Caco-2 (cell line): ENCODE measurements around the gene PLK1. TPM values are rescaled to one million over a fixed set of nuclear protein-coding genes. Genes with fewer than 3 reads are reported as not detected.
A peak's percentile ranks its signal among the peaks of the same experiment; 100 is the strongest.

Source experiments
- BruUV-seq: library from RNA; stranded (reverse); fragments of 400-500 nt; replicated peaks from 2 replicates; lab custom pipeline; 2021; lab: Mats Ljungman, UMichigan
- CTCF ChIA-PET: fragments of 300-600 bp; sonication (Branson Sonifier 250); formaldehyde crosslinking; loops from one replicate; lab custom pipeline; 2022; ENCODE audit warnings: antibody characterized with exemption; lab: Charles Lee
- POLR2A ChIA-PET: fragments of 300-600 bp; sonication (Branson Sonifier 250); formaldehyde crosslinking; loops from one replicate; lab custom pipeline; 2022; ENCODE audit warnings: antibody characterized with exemption; lab: Charles Lee
- DNase-seq, 2 experiments: peaks; one replicate each; pipeline versions ENCODE4 v3.0.0 to v3.0.0-alpha.2; 2020 to 2022
- H3K27me3 ChIP-seq: replicated peaks from 2 replicates; pipeline ENCODE4 v1.6.0; 2011; ENCODE audit warnings: low read length; ENCODE audit not compliant: control insufficient read depth, insufficient read depth
- H3K36me3 ChIP-seq: 2 replicates; pipeline ENCODE4 v1.5.1; 2011; ENCODE audit warnings: low read length; ENCODE audit not compliant: control insufficient read depth, insufficient read depth
- H3K4me1 ChIP-seq: fragments of 250-450 bp; sonication (Bioruptor Pico); 2 replicates; pipeline ENCODE4 v1.5.1; 2020; ENCODE audit warnings: mild to moderate bottlenecking
- H3K4me3 ChIP-seq: 2 replicates; pipeline ENCODE4 v1.5.1; 2011; ENCODE audit warnings: low read depth, mild to moderate bottlenecking, control low read depth, low read length
- H3K9me3 ChIP-seq: fragments of 250-450 bp; sonication (Bioruptor Pico); 2 replicates; pipeline ENCODE4 v1.5.1; 2020; ENCODE audit warnings: mild to moderate bottlenecking, moderate library complexity
- H3K27ac Mint-ChIP-seq: one replicate; pipeline ENCODE4 v1.8.0; 2022; ENCODE audit warnings: mixed read lengths; ENCODE audit not compliant: unreplicated experiment
- H3K27me3 Mint-ChIP-seq: one replicate; pipeline ENCODE4 v1.8.0; 2022; ENCODE audit warnings: mixed read lengths; ENCODE audit not compliant: insufficient read depth, unreplicated experiment
- H3K36me3 Mint-ChIP-seq: one replicate; pipeline ENCODE4 v1.8.0; 2022; ENCODE audit warnings: mild to moderate bottlenecking, mixed read lengths; ENCODE audit not compliant: insufficient read depth, unreplicated experiment
- H3K4me1 Mint-ChIP-seq: one replicate; pipeline ENCODE4 v1.8.0; 2022; ENCODE audit warnings: low read depth, mixed read lengths; ENCODE audit not compliant: unreplicated experiment
- H3K4me3 Mint-ChIP-seq: one replicate; pipeline ENCODE4 v1.8.0; 2022; ENCODE audit warnings: mild to moderate bottlenecking, moderate library complexity, mixed read lengths; ENCODE audit not compliant: unreplicated experiment
- H3K9me3 Mint-ChIP-seq: one replicate; pipeline ENCODE4 v1.8.0; 2022; ENCODE audit warnings: mixed read lengths; ENCODE audit not compliant: unreplicated experiment
- intact Hi-C: fragments of 100-400 bp; cut with micrococcal nuclease; formaldehyde crosslinking; loops from one replicate; pipeline ENCODE4 v1.10.0; 2022; ENCODE audit not compliant: unreplicated experiment
- total RNA-seq: library from RNA; stranded (reverse); gene quantifications from 2 replicates; pipeline ENCODE4 v1.2.3, GENCODE V29; 2022
- TF ChIP-seq, protein P1 (sequence below), 2 experiments: fragments of 200-600 bp in 1 of 2; IDR thresholded peaks; 1 replicate in 1 of 2; 2 replicates in 1 of 2; pipeline versions ENCODE4 v1.5.1 to v1.8.0; 2011 to 2022; ENCODE audit warnings: antibody characterized with exemption in 1 of 2, control low read depth in 1 of 2, inconsistent platforms in 1 of 2, low read depth in 1 of 2, low read length in 1 of 2, mild to moderate bottlenecking in 1 of 2, moderate library complexity in 1 of 2; ENCODE audit not compliant: insufficient read depth in 1 of 2, severe bottlenecking in 1 of 2, unreplicated experiment in 1 of 2

The PLK1 gene
- total RNA-seq, 1 experiment from 2014 or later, result 114 TPM

DNA sequence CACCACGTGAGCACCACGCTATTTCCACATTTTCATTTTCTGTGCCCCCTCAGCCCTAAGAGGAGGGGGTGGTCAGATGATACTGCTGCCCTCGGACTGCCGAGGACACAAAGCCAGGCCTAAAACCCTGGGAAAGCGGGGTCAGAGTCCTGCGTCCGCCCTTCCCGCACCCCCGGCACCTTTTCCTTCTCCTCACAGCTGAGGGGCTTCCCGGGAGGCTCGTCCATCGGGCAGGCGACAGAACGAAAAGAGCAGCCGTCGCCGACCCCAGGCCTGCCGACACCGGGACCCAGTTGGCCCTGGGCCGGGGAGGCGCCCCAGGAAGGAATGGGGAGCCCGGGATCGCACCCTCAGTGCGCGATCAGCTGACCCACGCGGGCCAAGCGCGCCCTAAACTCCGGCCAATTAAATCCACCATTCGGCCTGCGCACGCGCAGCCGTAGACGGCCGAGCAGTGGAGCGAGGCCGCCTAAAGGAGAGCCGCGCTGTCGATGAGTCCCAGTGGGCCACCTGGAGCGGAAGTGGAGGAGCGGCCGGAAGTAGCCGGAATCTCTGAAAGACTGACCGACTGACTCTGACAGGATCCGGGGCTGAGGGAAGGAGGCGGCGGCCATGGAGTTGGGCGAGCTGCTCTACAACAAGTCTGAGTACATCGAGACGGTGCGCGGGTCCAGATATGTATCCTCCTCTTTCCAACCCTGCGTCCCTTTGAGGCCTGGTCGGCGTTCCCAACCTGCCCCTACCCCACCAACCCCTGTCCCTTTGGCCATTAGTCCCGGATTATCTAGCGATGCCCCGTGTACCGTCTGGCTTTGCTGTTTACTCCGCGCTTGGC, 37.5 kb upstream of the PLK1 start, which contains the start of the genes DCTN5 and PALB2:
TSS of gene DCTN5 (plus strand) at position 536 of the 835 bp plus-strand sequence. CDS start at position 613, 77 bp downstream.
TSS of gene PALB2 (minus strand) at position 380 of the 835 bp plus-strand sequence. CDS start at position 227, 153 bp downstream.
- Mint-ChIP-seq H3K27me3 (no peaks in the 10 kb centered on the region), H3K9me3 (no peaks in the 10 kb centered on the region), H3K4me3 (peak within 1 kb of the TSS; percentile 96), H3K4me1 (peaks cover 7% of the 10 kb centered on the region), H3K27ac (peak within 1 kb of the TSS; percentile 93), H3K36me3 (peaks cover 51% of the 10 kb centered on the region)
- ChIA-PET POLR2A (interaction anchor here (0.7 to 0.9 kb wide), 2 partner anchors 138 to 239 kb away, joined by 3 to 5 read pairs; no protein-coding TSS in a partner anchor), CTCF (no interaction called here)
- peak within 1 kb of the TSS; percentile 99 for H3K4me3 ChIP-seq
- BruUV-seq, result no TSS peak
- no peaks in the 10 kb centered on the region for H3K27me3 ChIP-seq
- intact Hi-C loops, result loop anchor here (1.0 to 5.0 kb wide), 2 partner anchors 36 to 84 kb away; partner anchors contain the start of genes EARS2, PLK1 and UBFD1
- H3K4me1 ChIP-seq, result no peaks in the 10 kb centered on the region
- no peaks in the 10 kb centered on the region for H3K9me3 ChIP-seq
- peak; percentile 90 to 93 for DNase-seq
- no peaks in the 10 kb centered on the region for H3K36me3 ChIP-seq
- TF ChIP-seq, protein P1, sequence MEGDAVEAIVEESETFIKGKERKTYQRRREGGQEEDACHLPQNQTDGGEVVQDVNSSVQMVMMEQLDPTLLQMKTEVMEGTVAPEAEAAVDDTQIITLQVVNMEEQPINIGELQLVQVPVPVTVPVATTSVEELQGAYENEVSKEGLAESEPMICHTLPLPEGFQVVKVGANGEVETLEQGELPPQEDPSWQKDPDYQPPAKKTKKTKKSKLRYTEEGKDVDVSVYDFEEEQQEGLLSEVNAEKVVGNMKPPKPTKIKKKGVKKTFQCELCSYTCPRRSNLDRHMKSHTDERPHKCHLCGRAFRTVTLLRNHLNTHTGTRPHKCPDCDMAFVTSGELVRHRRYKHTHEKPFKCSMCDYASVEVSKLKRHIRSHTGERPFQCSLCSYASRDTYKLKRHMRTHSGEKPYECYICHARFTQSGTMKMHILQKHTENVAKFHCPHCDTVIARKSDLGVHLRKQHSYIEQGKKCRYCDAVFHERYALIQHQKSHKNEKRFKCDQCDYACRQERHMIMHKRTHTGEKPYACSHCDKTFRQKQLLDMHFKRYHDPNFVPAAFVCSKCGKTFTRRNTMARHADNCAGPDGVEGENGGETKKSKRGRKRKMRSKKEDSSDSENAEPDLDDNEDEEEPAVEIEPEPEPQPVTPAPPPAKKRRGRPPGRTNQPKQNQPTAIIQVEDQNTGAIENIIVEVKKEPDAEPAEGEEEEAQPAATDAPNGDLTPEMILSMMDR (IDR thresholded peaks at IDR 0.05; ENCODE audit: insufficient read depth in 1 of 2, low read depth in 1 of 2, low read length in 1 of 2, severe bottlenecking in 1 of 2, unreplicated experiment in 1 of 2), result no peak

DNA sequence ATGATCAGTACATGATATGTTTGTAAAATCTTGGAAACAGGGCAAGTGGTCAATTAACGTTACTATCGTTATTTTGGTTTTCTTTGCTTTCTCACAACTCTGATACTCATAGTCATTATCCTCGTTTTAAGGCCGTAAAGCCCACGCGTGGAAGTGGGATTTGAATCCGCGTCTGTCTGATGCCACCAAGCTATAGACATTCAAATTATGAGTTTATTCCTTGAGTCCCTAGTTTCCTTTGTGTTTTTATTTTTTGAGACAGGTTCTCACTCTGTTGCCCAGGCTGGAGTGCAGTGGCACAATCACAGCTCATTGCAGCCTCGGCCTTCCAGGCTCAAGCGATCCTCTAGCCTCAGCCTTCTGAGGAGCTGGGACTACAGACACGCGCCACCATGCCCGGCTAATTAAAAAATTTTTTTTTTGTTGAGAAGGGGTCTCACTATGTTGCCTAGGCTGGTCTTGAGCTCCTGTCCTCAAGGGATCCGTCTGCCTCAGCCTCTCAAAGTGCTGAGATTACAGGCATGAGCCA, 36.4 kb upstream of the PLK1 start:
- no peaks in the 10 kb centered on the region for H3K27me3 ChIP-seq
- peaks cover 57% of the 10 kb centered on the region for H3K36me3 Mint-ChIP-seq
- TF ChIP-seq, protein P1 (IDR thresholded peaks at IDR 0.05; ENCODE audit: insufficient read depth in 1 of 2, low read depth in 1 of 2, low read length in 1 of 2, severe bottlenecking in 1 of 2, unreplicated experiment in 1 of 2), result no peak
- ChIA-PET CTCF (no interaction called here), POLR2A (interaction anchor here (0.7 to 0.9 kb wide), 2 partner anchors 137 to 238 kb away, joined by 3 to 5 read pairs; no protein-coding TSS in a partner anchor)
- intact Hi-C loops, result loop anchor here (5.0 kb wide), 1 partner anchor 35 kb away; the partner anchor contains the start of gene PLK1
- H3K36me3 ChIP-seq, result no peaks in the 10 kb centered on the region
- H3K9me3 Mint-ChIP-seq, result no peaks in the 10 kb centered on the region
- no peak for DNase-seq
- H3K4me1 ChIP-seq, result no peaks in the 10 kb centered on the region
- no peaks in the 10 kb centered on the region for H3K9me3 ChIP-seq
- H3K27ac Mint-ChIP-seq, result peak overlapping the region; percentile 93
- BruUV-seq, result no TSS peak
- peak overlapping the region; percentile 99 for H3K4me3 ChIP-seq
- H3K27me3 Mint-ChIP-seq, result no peaks in the 10 kb centered on the region
- peak overlapping the region; percentile 96 for H3K4me3 Mint-ChIP-seq
- peaks cover 7% of the 10 kb centered on the region for H3K4me1 Mint-ChIP-seq

DNA sequence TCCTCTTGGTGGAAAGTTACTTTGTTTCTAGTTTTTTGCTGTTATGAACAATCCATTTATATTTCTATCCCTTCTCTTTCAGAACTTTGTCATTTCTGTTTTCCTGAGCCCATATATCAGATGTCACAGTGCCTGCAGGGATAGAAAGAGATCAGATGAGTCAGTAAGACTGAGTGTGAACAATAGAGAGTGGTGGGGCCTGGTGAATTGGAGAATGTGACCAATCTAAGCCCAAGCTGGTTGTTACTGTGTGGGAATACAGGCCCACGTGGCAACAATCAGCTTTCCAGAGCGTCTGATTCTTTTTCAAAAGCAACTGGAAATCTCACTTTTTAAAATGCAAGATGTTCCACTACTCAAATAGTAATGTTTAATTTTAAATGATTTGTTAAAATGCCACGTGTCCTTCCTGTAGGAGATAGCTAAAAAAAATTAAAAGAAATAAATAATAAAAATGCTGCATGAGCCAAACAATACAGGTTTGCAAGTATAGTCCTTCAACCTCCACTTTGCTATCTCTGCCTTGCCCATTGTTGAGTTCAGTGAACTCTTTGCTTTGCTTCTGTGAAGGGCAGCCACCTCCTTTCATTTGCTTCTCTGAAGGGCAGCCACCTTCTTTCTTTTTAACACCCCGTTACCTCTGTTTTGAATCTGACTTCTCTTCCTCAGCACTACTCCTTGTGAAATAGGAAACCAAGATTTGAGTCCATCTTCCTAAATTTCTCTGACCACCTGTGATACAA, 27.8 kb upstream of the PLK1 start:
- no peaks in the 10 kb centered on the region for H3K9me3 Mint-ChIP-seq
- ChIA-PET POLR2A (no interaction called here), CTCF (no interaction called here)
- H3K27ac Mint-ChIP-seq, result no peak overlapping the region
- Histone ChIP-seq H3K4me1 (no peaks in the 10 kb centered on the region), H3K27me3 (no peaks in the 10 kb centered on the region), H3K36me3 (no peaks in the 10 kb centered on the region; the same call in 1 of the 2 replicates), H3K4me3 (no peak overlapping the region), H3K9me3 (no peaks in the 10 kb centered on the region)
- BruUV-seq, result no TSS peak
- no peaks in the 10 kb centered on the region for H3K4me1 Mint-ChIP-seq
- DNase-seq, result no peak
- TF ChIP-seq, protein P1 (IDR thresholded peaks at IDR 0.05; ENCODE audit: insufficient read depth in 1 of 2, low read depth in 1 of 2, low read length in 1 of 2, severe bottlenecking in 1 of 2, unreplicated experiment in 1 of 2), result no peak
- no peak overlapping the region for H3K4me3 Mint-ChIP-seq
- H3K27me3 Mint-ChIP-seq, result no peaks in the 10 kb centered on the region
- H3K36me3 Mint-ChIP-seq, result peaks cover 52% of the 10 kb centered on the region
- intact Hi-C loops, result no loop called here
